Dendritic cell treated with granulocyte-macrophage colony-stimulating factor and Interleukin-4, amounts not matched to agents 40 ng/mL and 50 ng/mL, for 4 days (primary cell): Measurements from ENCODE around the gene VPS9D1.
"Not testable (repeated sequence)": the region's sequence is repeated elsewhere in the genome, so short reads cannot be mapped to it uniquely, and the experiment has no call there.

Source experiments
- H3K27ac Mint-ChIP-seq: one replicate; pipeline ENCODE4 v1.8.0; 2022; ENCODE audit warnings: mild to moderate bottlenecking, mixed read lengths
- H3K27me3 Mint-ChIP-seq: one replicate; pipeline ENCODE4 v1.8.0; 2022; ENCODE audit warnings: mild to moderate bottlenecking, mixed read lengths
- H3K36me3 Mint-ChIP-seq: one replicate; pipeline ENCODE4 v1.8.0; 2022; ENCODE audit warnings: low read depth, mixed read lengths
- H3K4me1 Mint-ChIP-seq: one replicate; pipeline ENCODE4 v1.8.0; 2022; ENCODE audit warnings: low read depth, mixed read lengths
- H3K4me3 Mint-ChIP-seq: one replicate; pipeline ENCODE4 v1.8.0; 2022; ENCODE audit warnings: mild to moderate bottlenecking, moderate library complexity, mixed read lengths
- H3K9me3 Mint-ChIP-seq: one replicate; pipeline ENCODE4 v1.8.0; 2022; ENCODE audit warnings: mixed read lengths
- intact Hi-C: fragments of 100-400 bp; cut with micrococcal nuclease; formaldehyde crosslinking; loops from one replicate; pipeline ENCODE4 v1.15.0; 2022

The VPS9D1 gene

DNA sequence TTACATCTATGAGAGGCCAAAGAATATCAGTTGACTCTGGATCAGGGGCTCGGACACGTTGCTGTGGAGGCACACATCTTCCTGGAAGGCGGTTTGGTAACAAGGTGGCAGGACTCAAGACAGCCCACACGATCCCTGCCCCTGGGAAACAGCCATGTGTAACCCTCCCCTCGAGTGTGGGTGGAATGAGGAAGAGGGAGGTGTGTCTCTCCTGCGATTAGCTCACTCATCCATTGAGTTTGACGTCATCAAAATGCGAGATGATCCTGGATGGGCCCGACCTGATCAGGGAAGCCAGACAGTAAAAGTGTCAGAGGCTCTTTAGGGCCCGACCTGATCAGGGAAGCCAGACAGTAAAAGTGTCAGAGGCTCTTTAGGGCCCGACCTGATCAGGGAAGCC lies 56.5 kb downstream of the VPS9D1 start:
- not testable (repeated sequence) for H3K27ac Mint-ChIP-seq, H3K27me3 Mint-ChIP-seq

DNA sequence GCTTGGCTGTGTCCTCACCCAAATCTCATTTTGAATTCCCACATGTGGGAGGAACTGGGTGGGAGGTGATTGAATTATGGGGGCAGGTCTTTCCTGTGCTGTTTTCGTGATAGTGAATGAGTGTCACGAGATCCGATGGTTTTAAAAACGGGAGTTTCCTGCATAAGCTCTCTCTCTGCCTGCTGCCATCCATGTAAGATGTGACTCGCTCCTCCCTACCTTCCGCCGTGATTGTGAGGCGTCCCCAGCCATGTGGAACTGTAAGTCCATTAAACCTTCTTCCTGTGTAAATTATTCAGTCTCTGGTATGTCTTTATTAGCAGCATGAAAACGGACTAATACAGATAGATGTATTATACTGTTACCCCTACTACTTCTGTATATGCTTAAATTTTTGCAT lies 59.5 kb downstream of the VPS9D1 start:
- intact Hi-C loops, result no loop called here
- Mint-ChIP-seq H3K27ac (no peak overlapping the region), H3K4me1 (peaks cover 32% of the 10 kb centered on the region), H3K4me3 (no peak overlapping the region), H3K9me3 (peaks cover 2% of the 10 kb centered on the region), H3K36me3 (peaks cover 63% of the 10 kb centered on the region), H3K27me3 (peaks cover 2% of the 10 kb centered on the region)

More for the DNA sequence above, 56.5 kb downstream of the VPS9D1 start:
- intact Hi-C loops, H3K9me3 Mint-ChIP-seq, H3K4me3 Mint-ChIP-seq: not testable (repeated sequence)
- peaks cover 54% of the 10 kb centered on the region for H3K36me3 Mint-ChIP-seq
- peaks cover 15% of the 10 kb centered on the region for H3K4me1 Mint-ChIP-seq

DNA sequence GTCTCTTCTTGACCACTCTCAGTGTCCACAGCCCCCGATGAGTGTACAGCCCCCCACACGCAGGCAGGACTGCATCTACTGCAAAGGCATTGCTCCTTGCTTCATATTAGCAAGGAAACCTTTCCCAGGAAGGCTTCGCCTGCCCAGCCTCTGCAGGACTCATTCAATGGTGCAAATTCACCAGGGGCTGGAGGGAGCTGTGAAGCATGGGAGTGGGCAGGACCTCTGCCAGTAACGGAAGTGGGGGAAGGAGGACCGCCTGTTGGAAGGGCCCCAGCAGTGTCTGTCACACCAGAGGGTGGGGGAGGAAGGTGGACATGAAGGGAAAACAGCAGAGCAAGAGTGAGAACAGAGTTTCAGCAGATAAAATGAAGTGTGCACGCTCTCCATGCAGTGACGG lies 60.6 kb downstream of the VPS9D1 start:
- no peak overlapping the region for H3K4me3 Mint-ChIP-seq
- H3K9me3 Mint-ChIP-seq, result no peaks in the 10 kb centered on the region
- intact Hi-C loops, result no loop called here
- H3K27me3 Mint-ChIP-seq, result peaks cover 2% of the 10 kb centered on the region
- peaks cover 42% of the 10 kb centered on the region for H3K4me1 Mint-ChIP-seq
- no peak overlapping the region for H3K27ac Mint-ChIP-seq
- peaks cover 68% of the 10 kb centered on the region for H3K36me3 Mint-ChIP-seq

DNA sequence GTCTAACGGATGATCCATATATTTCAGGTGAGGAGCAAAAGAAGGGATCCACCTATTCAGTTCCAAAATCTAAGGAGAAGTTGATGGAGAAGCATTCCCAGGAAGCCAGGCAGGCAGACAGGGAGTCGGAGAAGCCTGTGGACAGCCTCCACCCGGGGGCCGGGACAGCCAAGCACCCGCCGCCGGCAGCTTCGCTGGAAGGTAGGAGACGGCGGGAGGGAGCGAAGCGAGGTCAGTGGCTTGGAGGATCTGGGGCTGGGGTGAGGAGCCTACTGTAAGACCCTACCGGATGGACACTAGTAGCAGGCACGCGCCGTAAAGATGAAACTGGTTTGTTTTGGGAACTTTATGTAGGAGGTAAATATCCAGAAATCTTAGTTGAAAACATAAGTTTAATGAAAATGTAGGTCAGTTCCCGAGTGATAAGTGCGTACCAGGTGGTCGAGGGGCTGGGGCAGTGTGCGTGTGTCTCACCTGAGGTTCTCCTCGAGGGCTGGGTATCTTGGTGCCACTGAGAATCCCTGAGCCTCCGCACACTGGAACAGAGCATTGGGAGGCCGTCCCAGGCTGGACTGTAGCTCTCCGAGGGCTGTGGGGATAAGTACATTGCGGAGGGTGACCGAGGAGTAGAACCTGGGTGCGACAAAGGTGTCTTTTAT lies 62.3 kb downstream of the VPS9D1 start:
- Mint-ChIP-seq H3K27me3 (peaks cover 2% of the 10 kb centered on the region), H3K36me3 (peaks cover 65% of the 10 kb centered on the region), H3K27ac (peak overlapping the region; percentile 89), H3K4me3 (peak overlapping the region; percentile 93), H3K4me1 (peaks cover 39% of the 10 kb centered on the region), H3K9me3 (no peaks in the 10 kb centered on the region)
- intact Hi-C loops, result no loop called here

DNA sequence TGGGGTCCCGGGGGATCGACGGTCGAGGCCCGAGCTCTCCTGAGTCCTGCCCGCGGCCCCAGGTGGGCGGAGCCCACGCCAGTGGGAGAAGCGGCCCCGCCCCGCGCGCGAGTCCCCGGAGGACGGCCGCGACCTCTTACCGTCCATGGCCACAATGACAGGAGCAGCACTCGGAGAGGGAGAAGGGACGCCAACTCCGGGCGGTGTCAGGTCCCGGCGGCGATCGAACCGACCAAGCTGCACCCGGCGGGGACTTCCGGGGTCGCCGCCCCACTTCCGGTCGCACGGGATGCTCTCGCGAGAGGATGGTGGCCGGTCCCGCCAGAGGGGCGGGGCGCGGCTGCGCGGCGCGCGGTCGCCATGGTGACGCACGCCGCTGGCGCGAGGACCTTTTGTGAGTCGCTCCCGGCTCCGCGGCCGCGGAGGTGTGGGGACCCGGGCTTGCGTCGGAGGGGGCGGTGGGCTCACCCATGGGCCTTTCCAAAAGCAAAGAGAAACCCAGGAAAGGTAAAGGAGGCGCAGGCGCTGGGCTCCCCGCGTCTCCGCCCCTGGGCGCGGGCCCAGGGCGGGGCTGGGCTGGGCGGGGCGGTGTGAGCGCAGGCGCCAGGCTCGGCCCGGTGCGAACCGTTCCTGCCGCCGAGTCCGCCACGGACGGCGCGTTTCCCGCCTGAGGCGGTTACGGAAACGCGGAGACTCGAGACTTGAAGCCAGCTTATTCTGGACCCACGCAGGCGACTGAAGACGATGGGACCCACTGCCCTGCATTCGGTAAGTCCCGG lies 63.1 kb downstream of the VPS9D1 start, which contains the start of the genes CHMP1A and SPATA33:
CHMP1A (minus strand) TSS at position 267 of the 779 bp plus-strand sequence; CDS start at position 147, 120 bp downstream.
SPATA33 (plus strand) TSS at position 395 of the 779 bp plus-strand sequence; CDS start at position 471, 76 bp downstream.
- peak within 1 kb of the TSS; percentile 93 for H3K4me3 Mint-ChIP-seq
- peak within 1 kb of the TSS; percentile 89 for H3K27ac Mint-ChIP-seq
- H3K4me1 Mint-ChIP-seq, result peaks cover 39% of the 10 kb centered on the region
- H3K36me3 Mint-ChIP-seq, result peaks cover 65% of the 10 kb centered on the region
- no peaks in the 10 kb centered on the region for H3K9me3 Mint-ChIP-seq
- H3K27me3 Mint-ChIP-seq, result peaks cover 2% of the 10 kb centered on the region
- intact Hi-C loops, result no loop called here
